Right renal cortex interstitium (tissue), 3 donors: Measurements from ENCODE around the gene XRCC2. TPM values are rescaled to one million over a fixed set of nuclear protein-coding genes. Genes with fewer than 3 reads are reported as not detected.

Experiments
- DNase-seq, 3 donors: peaks; one replicate each; pipeline ENCODE4 v3.0.0-alpha.2; 2013; ENCODE audit warnings: low read depth in 3 of 3, low spot score in 2 of 3
- polyA plus RNA-seq, 3 donors: library from polyadenylated mRNA; unstranded; fragments of 120-200 nt; gene quantifications; one replicate each; pipeline ENCODE4 v1.2.1, GENCODE V29; 2013; ENCODE audit not compliant: insufficient read length in 3 of 3

The XRCC2 gene
- polyA plus RNA-seq, 3 donors: 5.4 to 6.3 (median 6.2) TPM

- no peak for DNase-seq
Measured at GRCh38 chr7:152618427-152618826, 57.5 kb downstream of the XRCC2 start.

DNA sequence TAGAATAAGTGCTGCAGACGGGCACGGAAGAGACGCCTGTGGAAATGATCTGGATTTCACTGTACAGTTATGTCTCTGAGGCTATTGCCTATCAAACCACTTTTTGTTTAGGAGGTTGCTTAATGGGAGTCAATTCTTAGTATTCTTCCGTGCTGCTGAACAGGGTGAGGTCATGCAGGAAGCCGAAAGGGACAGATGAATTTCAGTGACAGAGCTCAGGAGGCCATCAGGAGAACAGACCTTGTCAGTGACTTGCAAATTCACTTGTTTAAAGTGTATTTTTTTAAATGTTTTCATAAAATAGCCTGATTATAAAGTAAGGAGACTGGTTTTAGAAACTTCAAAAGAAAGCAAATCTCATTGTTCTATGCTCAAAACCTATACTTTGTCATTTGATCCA is 58.9 kb downstream of the XRCC2 start:
- DNase-seq: no peak

DNA sequence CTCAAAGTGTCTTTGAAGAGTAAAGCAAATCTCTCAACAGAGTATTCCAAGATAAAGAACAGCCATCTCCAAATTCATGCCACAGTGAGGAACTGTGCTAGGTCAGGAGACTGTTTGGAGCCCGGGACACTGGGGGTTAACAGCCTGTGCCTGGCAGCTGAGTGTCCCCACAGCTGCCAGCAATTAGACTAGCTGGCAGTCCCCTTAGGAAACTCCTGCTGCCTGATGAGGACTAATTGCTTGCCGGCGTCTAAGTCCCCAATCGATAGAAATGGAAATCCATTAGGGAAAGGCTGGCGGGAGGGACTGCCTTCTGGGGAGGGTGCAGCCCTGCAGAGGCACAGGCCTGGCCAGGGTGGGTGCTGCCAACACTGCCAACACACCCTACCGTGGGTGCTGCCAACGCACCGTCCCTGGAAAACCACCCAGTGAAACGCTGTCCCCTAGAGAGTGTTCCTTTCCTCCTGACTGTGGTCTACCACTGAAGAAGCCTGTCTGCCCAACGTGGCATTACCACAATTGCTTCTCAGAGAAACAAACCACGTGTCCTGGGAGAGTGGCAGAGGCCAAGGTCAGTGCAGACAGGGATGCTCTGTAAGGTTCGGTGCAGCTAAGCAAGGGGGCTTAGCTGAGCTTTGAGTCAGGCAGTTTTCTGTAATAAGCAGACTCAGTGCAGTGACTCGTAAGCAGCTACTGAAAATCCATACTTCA is 60.8 kb downstream of the XRCC2 start:
- DNase-seq: no peak

DNA sequence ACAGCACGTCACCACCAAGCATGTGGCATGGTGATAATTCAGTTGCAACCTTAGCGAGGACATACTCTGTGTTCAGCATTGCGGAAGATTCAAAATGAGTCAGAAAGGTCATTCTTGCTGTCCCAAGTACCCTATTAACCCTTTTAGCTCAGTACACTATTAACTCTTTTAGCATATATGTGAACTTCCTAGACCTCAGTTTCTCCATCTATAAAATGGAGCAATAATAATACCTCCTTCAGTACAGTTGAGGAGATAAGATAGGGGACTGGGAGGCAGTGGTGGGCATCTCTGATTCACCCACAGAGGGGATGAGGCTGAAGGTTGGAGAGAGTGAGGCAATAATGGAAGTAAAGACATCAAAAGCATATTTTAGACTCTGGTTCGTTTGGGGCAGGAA is 67.3 kb downstream of the XRCC2 start:
- DNase-seq: no peak

GRCh38 chr7:152608208-152608607 is 67.7 kb downstream of the XRCC2 start:
- DNase-seq: no peak

GRCh38 chr7:152607007-152607406 is 68.9 kb downstream of the XRCC2 start:
- no peak for DNase-seq

DNA sequence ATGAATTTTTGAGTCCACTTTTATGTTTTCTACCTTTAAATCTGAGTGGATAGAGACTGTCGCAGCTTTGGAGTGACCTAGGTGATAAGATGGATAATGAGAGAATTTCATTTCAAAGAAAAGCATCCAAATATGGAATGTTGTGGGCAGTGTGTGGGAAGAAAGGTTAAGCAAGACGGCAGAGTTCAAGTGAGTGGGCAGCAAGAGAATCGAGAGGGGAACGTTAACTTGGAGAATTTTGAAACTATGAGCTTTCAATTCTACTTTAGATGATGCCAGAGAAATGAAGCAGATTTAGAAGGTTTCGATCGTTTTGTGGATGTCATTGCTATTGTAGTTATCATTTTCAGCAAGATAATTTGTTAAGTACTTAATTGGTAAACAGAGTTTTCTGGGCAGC is 73.0 kb downstream of the XRCC2 start:
- DNase-seq: no peak

- no peak for DNase-seq
Measured at GRCh38 chr7:152601305-152601798, 74.6 kb downstream of the XRCC2 start.

DNA sequence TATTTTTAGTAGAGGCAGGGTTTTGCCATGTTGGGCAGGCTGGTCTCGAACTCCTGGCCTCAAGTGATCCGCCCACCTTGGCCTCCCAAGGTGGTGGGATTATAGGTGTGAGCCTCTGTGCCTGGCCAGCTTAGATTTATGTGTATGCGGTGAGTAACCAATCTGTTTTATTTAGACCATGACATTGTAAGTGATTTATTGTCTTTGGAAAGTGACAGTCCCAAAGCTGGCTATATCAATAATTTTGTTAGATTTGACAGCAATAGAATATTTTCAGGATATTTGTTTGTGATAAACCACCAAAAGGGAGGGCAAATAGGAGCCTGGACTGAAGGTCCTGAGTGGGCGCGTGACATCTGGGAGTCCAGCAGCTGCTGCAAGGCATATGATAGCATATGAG is 75.7 kb downstream of the XRCC2 start:
- no peak for DNase-seq

DNA sequence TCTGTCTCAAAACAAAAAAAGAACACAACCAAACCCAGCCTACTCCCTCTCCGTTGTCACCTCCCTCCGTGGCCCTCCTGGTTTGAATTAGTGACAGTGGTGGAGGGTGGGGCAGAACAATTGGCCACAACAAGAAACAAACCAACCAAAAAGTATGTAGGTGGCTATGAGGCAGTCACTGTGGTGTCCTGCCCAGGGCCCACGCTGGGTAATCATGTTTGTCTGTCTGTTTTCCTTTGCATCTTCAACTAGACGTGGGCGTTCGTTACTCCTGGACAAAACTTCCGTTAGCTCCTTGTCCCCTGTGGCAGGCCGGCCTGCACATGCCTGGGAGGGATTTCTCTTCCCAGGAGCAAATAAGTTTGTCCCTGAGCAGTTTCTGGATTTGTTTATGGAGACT is 78.4 kb downstream of the XRCC2 start:
- DNase-seq: no peak

DNA sequence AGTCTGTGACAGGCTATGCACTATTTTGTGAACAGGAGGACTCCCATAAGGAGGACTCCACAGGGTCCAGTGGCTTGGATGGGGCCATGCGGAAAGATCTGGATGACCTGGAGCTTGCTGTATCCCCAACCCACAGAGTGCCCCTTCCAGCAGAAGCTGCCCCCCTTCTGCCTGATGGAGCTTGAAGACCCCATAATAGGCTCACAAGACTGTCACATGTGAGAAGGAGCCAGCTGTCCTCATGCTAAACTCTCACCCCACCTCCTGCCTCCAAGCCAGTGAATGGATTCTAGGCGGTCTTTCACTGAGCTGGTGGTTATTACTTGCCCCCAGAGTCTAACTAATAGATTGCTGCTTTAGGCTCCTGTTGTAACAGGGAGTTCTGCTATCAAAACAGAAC is 79.1 kb downstream of the XRCC2 start:
- no peak for DNase-seq

Other genes starting within 250 kb of the XRCC2 start
- 10 to 100 TPM; 35.7 to 38.3 (median 35.9) TPM for gene KMT2C, start 240.1 kb downstream of the XRCC2 start, polyA plus RNA-seq
- gene ACTR3B, start 83.6 kb upstream of the XRCC2 start, polyA plus RNA-seq: 10 to 100 TPM; 18.7 to 22.2 (median 21.5) TPM